CD4-positive, alpha-beta T cell treated with Interferon gamma for 1 hour (primary cell): Measurements from ENCODE around the gene PMPCA.

ENCODE experiments used
- DNase-seq: peaks from one replicate; pipeline ENCODE4 v3.0.0-alpha.2; 2020

The PMPCA gene

GRCh38 chr9:136410500-136411287 is at the start of gene PMPCA, which contains the start of gene ENTR1:
TSS of gene PMPCA (plus strand) at chr9:136410658. CDS start at chr9:136410669, 11 bp downstream.
TSS of gene ENTR1 (minus strand) at chr9:136410614. CDS start at chr9:136410397, 217 bp downstream.
- DNase-seq, result peak; percentile 91

- no peak for DNase-seq
These were observed 49.3 kb upstream of the PMPCA start for GRCh38 chr9:136361047-136361753.

- DNase-seq, result no peak
These were observed 48.6 kb upstream of the PMPCA start for GRCh38 chr9:136361754-136362449.

- no peak for DNase-seq
These were observed 48.0 kb upstream of the PMPCA start for GRCh38 chr9:136362450-136362784.

GRCh38 chr9:136363106-136363948 is 47.1 kb upstream of the PMPCA start, which contains the start of gene DNLZ:
TSS of gene DNLZ (minus strand) at chr9:136363744. CDS start at chr9:136363714, 30 bp downstream.
- peak; percentile 92 for DNase-seq

GRCh38 chr9:136363949-136364748 is 46.3 kb upstream of the PMPCA start:
- DNase-seq, result no peak

- no peak for DNase-seq
These were observed 45.3 kb upstream of the PMPCA start for GRCh38 chr9:136364942-136365774.

GRCh38 chr9:136365775-136366222 is 44.7 kb upstream of the PMPCA start:
- peak; percentile 19 for DNase-seq

- no peak for DNase-seq
These were observed 43.6 kb upstream of the PMPCA start for GRCh38 chr9:136366826-136367225.

- DNase-seq, result no peak
These were observed 42.9 kb upstream of the PMPCA start for GRCh38 chr9:136367296-136368145.

- DNase-seq, result no peak
These were observed 42.3 kb upstream of the PMPCA start for GRCh38 chr9:136368190-136368589.

- no peak for DNase-seq
These were observed 40.4 kb upstream of the PMPCA start for GRCh38 chr9:136370037-136370436.

GRCh38 chr9:136370687-136371532 is 39.5 kb upstream of the PMPCA start:
- no peak for DNase-seq

- no peak for DNase-seq
These were observed 39.0 kb upstream of the PMPCA start for GRCh38 chr9:136371533-136371880.

- DNase-seq, result no peak
These were observed 38.5 kb upstream of the PMPCA start for GRCh38 chr9:136372006-136372405.

GRCh38 chr9:136372561-136373299 is 37.7 kb upstream of the PMPCA start:
- peak; percentile 53 for DNase-seq

GRCh38 chr9:136373300-136374182 is 36.9 kb upstream of the PMPCA start, which contains the start of gene CARD9:
TSS of gene CARD9 (minus strand) at chr9:136373669. CDS start at chr9:136372078, 1,591 bp downstream.
- DNase-seq, result peak; percentile 43
